Cardiac muscle cell (in vitro differentiated cells and primary cell): ENCODE measurements around the gene HOMEZ. TPM values are rescaled to one million over a fixed set of nuclear protein-coding genes. Genes with fewer than 3 reads are reported as not detected.
"Not testable (repeated sequence)": the region's sequence is repeated elsewhere in the genome, so short reads cannot be mapped to it uniquely, and the experiment has no call there.

ENCODE experiments used
- DNase-seq, 2 donors: peaks; one replicate each; pipeline versions ENCODE4 v3.0.0 to v3.0.0-alpha.2; 2010 to 2017; ENCODE audit warnings: low read depth in 1 of 2, low spot score in 1 of 2
- H3K27ac ChIP-seq: fragments of 200-600 bp; sonication (generic); 2 replicates; pipeline ENCODE4 v1.5.1; 2016
- H3K27me3 ChIP-seq: fragments of 200-600 bp; sonication (generic); 2 replicates; pipeline ENCODE4 v1.6.0; 2016; ENCODE audit warnings: control low read depth
- H3K36me3 ChIP-seq: fragments of 200-600 bp; sonication (generic); 2 replicates; pipeline ENCODE4 v1.5.1; 2016; ENCODE audit warnings: control low read depth
- H3K4me1 ChIP-seq: fragments of 200-600 bp; sonication (generic); 2 replicates; pipeline ENCODE4 v1.8.1; 2017; ENCODE audit warnings: low read depth, mild to moderate bottlenecking, mixed run types
- H3K4me3 ChIP-seq: fragments of 200-600 bp; sonication (generic); 2 replicates; pipeline ENCODE4 v1.5.1; 2016; ENCODE audit warnings: mild to moderate bottlenecking
- H3K9me3 ChIP-seq: fragments of 200-600 bp; sonication (generic); 2 replicates; pipeline ENCODE4 v1.5.1; 2017; ENCODE audit warnings: low read depth, mild to moderate bottlenecking, control low read depth
- CTCF ChIP-seq: IDR thresholded peaks from 2 replicates; pipeline ENCODE4 v1.5.1; 2012; ENCODE audit warnings: low read depth, mild to moderate bottlenecking, low read length
- polyA plus RNA-seq: library from polyadenylated mRNA; unstranded; fragments of >200 nt; fragmentation: Nextera tagmentation; extraction: Ambion mirVana; gene quantifications from 2 replicates; pipeline ENCODE4 v1.2.1, GENCODE V29; 2016
- total RNA-seq: library from RNA; depleted of rRNA; stranded (reverse); fragments of >200 nt; gene quantifications from 2 replicates; pipeline ENCODE4 v1.2.3, GENCODE V29; 2016

Gene HOMEZ, protein sequence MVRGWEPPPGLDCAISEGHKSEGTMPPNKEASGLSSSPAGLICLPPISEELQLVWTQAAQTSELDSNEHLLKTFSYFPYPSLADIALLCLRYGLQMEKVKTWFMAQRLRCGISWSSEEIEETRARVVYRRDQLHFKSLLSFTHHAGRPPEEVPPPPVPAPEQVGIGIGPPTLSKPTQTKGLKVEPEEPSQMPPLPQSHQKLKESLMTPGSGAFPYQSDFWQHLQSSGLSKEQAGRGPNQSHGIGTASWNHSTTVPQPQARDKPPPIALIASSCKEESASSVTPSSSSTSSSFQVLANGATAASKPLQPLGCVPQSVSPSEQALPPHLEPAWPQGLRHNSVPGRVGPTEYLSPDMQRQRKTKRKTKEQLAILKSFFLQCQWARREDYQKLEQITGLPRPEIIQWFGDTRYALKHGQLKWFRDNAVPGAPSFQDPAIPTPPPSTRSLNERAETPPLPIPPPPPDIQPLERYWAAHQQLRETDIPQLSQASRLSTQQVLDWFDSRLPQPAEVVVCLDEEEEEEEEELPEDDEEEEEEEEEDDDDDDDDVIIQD
- total RNA-seq (12.3 and 13.6 TPM in 2 replicates), polyA plus RNA-seq (20.8 and 26.5 TPM in 2 replicates)

GRCh38 chr14:23286020-23286901, at the start of gene HOMEZ:
Gene HOMEZ (minus strand): TSS chr14:23286132. CDS start chr14:23285952, 180 bp downstream.
- TF ChIP-seq CTCF: peak; percentile 14
- H3K36me3 ChIP-seq: no peaks in the 10 kb centered on the region
- peaks cover 11% of the 10 kb centered on the region for H3K4me1 ChIP-seq
- no peaks in the 10 kb centered on the region for H3K9me3 ChIP-seq
- H3K27ac ChIP-seq: peak within 1 kb of the TSS; percentile 67
- DNase-seq: peak; percentile 98 to 100
- peaks cover 4% of the 10 kb centered on the region for H3K27me3 ChIP-seq
- peak within 1 kb of the TSS; percentile 87 for H3K4me3 ChIP-seq

- DNase-seq: no peak
- no peaks in the 10 kb centered on the region for H3K27me3 ChIP-seq
- no peaks in the 10 kb centered on the region for H3K9me3 ChIP-seq
- no peak for TF ChIP-seq CTCF
- no peaks in the 10 kb centered on the region for H3K4me1 ChIP-seq
- no peak overlapping the region for H3K4me3 ChIP-seq
- H3K36me3 ChIP-seq: no peaks in the 10 kb centered on the region
- H3K27ac ChIP-seq: no peak overlapping the region
Measured at GRCh38 chr14:23335623-23336022, 49.7 kb upstream of the HOMEZ start.

- Histone ChIP-seq H3K4me1 (peaks cover 4% of the 10 kb centered on the region), H3K36me3 (peaks cover 19% of the 10 kb centered on the region), H3K4me3 (no peak overlapping the region), H3K9me3 (no peaks in the 10 kb centered on the region), H3K27ac (no peak overlapping the region), H3K27me3 (no peaks in the 10 kb centered on the region)
- peak; percentile 80 to 87 for DNase-seq
- peak; percentile 74 for TF ChIP-seq CTCF
Measured at GRCh38 chr14:23327947-23328744, 42.2 kb upstream of the HOMEZ start.

DNA sequence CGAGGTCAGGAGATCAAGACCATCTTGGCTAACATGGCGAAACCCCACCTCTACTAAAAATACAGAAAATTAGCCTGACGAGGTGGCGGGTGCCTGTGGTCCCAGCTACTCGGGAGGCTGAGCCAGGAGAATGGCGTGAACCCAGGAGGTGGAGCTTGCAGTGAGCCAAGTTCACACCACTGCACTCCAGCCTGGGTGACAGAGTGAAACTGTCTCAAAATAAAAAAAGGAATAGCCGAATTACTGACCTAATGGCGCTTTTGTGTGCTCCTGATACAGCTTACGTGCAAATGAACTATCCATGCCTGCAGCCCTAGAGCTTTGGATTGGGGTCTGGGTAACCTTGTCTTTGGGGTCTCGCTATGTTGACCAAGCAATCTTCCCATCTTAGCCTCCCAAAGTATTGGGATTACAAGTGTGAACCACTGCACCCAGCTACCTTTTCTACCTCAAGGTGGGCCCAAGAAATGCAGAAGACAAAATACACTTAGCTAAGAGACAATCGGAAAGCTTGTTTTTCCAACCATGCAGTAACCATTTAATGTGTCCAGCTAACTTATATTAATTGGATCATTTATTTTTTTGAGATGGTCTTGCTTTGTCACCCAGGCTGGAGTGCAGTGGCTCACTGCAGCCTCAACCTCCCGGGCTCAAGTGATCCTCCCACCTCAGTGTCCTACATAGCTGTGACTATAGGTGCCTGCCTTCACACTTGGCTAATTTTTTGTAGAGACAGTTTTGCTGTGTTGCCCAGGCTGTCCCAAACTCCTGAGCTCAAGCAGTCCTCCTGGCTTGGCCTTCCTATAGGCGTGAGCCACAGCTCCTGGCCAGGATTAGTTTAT, 40.8 kb upstream of the HOMEZ start:
- H3K27me3 ChIP-seq: no peaks in the 10 kb centered on the region
- peaks cover 10% of the 10 kb centered on the region for H3K4me1 ChIP-seq
- H3K27ac ChIP-seq: peak overlapping the region; percentile 54
- H3K4me3 ChIP-seq: no peak overlapping the region
- TF ChIP-seq CTCF: no peak
- peaks cover 24% of the 10 kb centered on the region for H3K36me3 ChIP-seq
- H3K9me3 ChIP-seq: no peaks in the 10 kb centered on the region
- DNase-seq: no peak

DNA sequence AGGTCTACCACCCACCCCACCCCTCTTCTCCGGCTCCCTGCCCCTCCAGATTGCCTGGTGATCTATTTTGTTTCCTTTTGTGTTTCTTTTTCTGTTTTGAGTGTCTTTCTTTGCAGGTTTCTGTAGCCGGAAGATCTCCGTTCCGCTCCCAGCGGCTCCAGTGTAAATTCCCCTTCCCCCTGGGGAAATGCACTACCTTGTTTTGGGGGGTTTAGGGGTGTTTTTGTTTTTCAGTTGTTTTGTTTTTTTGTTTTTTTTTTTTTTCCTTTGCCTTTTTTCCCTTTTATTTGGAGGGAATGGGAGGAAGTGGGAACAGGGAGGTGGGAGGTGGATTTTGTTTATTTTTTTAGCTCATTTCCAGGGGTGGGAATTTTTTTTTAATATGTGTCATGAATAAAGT, 39.8 kb upstream of the HOMEZ start:
- not testable (repeated sequence) for H3K4me3 ChIP-seq, DNase-seq, H3K27ac ChIP-seq, H3K27me3 ChIP-seq, H3K9me3 ChIP-seq
- H3K4me1 ChIP-seq: peaks cover 10% of the 10 kb centered on the region
- peaks cover 24% of the 10 kb centered on the region for H3K36me3 ChIP-seq
